Left renal cortex interstitium (tissue), 4 donors: ENCODE data around the gene SNAI3. TPM values are rescaled to one million over a fixed set of nuclear protein-coding genes. Genes with fewer than 3 reads are reported as not detected.

Experiments used
- DNase-seq, 4 donors: peaks; one replicate each; pipeline ENCODE4 v3.0.0-alpha.2; 2013; ENCODE audit warnings: low read depth in 4 of 4, low spot score in 2 of 4, missing footprints in 1 of 4
- polyA plus RNA-seq, 4 donors: library from polyadenylated mRNA; unstranded; fragments of 120-200 nt; gene quantifications; one replicate each; pipeline ENCODE4 v1.2.1, GENCODE V29; 2013; ENCODE audit not compliant: insufficient read length in 4 of 4

Gene SNAI3
- polyA plus RNA-seq, 4 donors, result 0.32 to 1.3 (median 0.96) TPM

DNA sequence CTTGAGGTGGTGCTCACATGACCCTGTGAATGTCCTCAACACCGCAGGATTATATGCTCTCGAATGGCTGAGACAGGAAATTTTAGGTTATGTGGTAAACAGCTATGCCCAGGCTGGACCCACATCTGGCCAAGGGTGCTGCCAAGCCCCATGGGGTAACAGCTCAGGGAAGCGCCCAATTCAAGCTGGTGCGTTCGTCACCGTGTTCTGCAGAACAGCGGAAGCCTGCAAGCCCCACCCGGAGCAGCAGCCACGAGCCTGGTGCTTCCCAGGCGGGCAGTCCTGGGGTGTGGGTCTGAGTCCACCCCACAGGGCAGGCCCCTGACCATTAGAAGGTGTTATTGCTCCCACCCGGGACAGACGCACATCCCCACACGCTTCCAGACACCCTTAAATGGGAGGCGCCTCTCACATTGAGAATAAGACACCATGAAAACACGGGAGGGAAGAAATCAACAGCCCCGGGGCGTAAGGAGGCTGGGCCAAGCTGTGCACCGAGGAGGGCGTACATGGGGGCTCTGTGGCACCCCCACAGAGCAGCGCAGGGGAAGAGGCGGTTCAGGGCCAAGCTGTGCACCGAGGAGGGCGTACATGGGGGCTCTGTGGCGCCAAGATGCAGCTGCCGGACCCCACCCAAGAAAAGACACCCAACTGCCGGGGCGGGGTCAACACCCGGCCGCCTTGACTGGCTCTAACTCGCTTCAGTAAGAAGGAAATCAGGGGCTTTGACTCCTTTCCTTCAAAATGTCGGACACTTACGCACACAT lies 32.5 kb downstream of the SNAI3 start:
- DNase-seq, result no peak

DNA sequence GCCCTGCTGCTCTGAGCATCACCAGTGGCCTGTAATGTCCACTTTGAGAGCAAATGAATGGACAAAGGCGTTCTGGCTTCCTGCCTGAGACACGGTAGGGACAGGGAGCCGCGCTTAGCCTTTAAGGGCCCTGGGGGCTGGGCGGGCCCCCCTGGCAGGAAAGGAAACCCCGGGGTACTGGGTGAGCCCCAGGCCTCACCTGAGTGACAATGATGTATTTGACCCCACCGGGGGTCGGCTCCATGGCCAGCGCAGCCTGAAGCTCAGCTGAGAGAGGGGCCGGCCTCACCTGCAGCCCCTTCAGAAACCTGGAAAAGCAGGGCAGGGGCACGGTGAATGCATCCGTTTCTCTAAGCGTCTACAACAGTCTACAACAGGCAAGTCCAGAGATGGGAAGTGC lies 33.2 kb downstream of the SNAI3 start:
- DNase-seq, result no peak

DNA sequence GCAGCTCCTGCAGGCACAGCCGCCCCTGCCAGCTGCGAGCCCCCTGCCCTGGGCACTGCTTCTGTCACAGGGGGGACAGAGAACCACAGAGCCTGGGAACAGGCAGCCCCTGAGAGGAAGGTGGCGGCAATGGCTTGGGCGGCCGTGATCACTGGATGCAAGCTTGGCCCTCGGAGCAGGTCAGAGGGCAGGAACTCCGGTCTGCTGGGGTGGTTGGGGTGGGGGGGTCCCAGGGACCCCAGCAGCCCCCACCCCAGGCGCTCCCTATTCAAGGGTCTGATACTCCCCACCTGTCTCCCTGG lies 33.6 kb downstream of the SNAI3 start:
- no peak for DNase-seq

DNA sequence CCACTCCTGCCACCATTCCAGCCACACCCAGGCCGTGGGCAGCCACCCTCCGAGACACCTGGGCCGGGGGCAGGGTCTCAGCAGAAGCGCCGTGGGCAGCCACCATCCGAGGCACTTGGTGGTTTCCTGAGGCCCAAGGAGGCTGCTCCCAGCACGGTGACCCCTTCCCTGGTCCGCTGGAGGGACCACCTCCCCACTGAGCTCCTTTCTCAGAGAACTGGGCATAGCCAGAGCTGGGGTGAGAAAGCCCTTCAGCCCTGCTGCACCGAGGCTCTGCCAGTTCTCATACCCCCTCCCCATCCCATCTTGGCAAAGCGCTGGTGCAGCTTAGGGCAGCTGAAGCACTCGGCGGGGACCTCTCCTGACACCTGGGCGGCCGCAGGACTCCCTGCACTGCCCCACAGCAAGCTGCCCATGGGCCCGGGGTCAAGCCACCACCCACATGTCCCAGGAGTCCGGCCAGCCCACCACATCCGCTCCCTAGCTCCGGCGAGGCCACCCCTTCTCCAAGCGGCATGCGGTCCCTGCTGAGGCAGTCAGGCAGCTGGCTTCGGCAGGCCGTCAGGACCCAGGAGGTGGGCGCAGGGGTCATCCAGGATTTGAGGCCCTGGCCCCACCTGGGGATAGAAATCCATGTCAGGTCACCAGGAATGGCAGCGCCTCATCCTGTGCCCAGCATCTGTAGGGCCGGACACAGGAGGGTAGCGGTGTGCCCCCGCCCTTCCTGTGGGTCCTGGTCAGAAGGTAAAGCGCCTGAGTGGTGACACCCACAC lies 34.1 kb downstream of the SNAI3 start:
- DNase-seq, result no peak

DNA sequence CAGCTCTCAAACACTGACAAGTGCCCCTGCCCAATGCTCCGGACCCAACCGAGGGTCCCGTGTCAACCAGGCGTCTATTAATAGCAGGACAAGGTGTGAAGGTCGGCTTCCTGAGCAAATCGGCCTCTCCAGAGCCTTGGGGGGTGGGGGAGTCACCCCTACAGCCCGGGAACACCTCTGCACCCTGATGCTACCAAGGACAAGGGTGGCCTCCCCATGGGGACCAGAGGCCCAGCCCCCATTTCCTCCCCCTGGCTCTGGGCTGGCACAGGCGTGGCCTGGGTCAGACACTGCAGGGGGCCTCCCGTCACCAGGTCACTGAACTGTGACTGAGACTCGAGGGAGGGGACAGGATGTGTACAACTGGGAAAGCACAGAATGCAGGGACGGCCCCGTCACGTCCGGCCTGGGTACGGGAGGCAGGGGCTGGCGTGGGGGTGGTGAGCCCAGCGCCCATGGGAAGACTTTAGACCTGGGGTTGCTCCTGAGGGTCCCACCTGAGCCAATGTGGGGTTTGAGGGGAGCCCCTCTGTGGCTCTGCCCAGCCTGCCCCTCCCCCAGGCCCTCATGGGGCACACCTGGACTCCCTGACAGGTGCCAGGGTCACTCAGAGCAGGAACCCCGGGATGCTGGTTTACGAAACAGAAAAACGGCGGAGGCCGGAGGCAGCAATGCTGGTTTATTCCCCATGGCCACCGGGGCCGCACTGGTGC lies 34.9 kb downstream of the SNAI3 start:
- peak in 1 of 4 donors; percentile 72 for DNase-seq

DNA sequence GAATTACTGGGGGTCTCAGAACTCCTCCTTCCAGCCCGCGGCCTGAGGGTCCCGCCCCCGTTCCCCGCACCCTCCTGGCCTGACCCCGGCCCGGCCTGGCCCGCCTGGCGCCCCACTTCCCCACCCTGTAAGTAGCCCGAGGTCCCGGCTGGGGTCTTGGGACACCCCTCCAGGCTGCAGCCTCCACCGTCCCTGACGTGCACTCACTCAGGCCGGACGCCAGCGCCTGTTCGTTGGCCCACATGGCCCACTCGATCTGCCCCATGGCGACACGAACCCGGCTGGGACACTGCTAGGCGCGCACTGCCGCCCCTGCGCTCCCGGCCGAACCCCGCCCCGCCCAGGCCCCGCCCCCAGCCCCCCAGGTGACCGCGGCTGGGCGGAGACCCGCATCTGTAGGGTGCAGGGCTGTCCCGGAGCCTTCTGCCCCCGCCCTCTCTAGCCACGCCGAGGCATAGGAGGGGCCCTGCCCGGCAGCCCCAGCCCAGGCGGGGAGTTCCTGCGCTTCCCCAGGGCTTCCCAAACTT lies 35.5 kb downstream of the SNAI3 start, which contains the start of gene CYBA:
Gene CYBA (minus strand): TSS at position 305 of the 527 bp plus-strand sequence. CDS start 40 bp downstream, at position 265.
- no peak for DNase-seq

DNA sequence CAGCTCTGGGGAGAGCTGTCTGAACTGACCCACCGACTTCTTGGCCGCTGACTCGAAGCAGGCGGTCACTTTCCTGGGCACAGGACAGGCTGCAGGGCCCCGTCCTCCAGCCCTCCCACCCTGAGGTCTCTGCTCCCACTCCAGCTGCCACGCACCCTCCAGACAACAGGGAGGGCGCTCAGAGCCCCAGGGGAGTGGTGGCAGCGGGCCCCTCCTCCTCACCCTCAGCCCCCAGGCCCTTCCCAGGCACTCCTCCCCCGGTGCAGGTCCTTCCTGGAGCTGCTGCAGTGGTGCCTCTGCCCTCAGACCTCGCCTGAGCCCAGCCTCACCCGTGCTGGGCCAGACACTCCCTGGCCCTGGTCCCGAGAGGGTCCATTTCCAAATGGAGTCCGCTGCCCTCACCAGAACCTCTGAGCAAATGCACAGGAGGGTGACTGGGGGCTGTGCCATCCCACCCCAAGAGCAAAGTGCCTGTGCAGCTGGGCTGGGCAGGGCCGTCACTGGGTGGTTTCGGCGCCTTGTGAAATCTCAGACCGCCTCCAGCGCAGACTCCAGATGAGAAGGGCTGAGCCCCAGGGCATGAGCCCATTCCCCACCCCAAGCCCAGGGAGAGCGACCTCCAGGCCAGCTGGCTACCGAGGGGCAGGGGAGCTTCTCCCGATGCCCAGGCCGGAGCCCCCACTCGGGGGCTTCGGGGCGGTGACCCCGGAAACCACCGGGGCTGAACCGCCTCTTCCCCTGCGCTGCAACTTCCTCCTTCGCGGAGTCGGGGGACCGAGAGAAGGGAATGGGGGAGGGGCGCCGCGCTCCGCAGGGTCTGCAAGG lies 36.2 kb downstream of the SNAI3 start:
- no peak for DNase-seq

DNA sequence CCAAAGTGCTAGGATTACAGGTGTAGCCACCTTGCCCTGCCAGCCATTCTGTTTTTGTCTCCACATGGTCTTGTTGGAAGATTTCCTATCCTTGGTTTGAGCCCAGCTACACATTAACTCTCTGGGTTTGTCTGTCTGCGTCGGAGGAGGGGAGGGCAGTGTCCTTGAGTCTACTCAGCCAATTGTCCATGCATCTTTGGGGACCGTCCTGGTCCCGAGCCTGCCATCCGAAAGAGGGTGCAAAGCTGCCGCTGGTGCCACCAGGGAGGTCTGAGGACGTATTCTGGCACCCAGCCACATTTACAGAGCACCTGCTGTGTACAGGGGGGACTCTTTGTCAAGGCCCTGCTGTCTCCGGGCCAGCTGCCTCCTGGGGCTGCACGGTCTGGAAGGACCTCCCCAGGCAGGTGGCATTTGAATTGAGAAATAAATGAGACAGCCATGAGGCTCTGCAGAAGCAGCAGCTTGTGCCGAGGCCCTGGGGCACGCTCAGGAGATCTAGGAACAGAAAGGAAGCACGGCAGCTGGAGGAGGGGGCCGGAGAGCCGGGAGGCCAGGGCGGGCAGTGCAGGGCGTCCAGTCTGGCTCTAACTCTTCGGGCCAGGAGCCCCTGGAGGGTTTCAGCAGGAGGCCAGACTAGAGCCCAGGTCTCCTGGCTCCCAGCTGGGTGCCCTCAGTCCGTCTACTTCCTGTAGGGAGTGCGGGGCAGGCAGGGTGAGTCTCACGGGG lies 36.9 kb downstream of the SNAI3 start:
- DNase-seq, result no peak

DNA sequence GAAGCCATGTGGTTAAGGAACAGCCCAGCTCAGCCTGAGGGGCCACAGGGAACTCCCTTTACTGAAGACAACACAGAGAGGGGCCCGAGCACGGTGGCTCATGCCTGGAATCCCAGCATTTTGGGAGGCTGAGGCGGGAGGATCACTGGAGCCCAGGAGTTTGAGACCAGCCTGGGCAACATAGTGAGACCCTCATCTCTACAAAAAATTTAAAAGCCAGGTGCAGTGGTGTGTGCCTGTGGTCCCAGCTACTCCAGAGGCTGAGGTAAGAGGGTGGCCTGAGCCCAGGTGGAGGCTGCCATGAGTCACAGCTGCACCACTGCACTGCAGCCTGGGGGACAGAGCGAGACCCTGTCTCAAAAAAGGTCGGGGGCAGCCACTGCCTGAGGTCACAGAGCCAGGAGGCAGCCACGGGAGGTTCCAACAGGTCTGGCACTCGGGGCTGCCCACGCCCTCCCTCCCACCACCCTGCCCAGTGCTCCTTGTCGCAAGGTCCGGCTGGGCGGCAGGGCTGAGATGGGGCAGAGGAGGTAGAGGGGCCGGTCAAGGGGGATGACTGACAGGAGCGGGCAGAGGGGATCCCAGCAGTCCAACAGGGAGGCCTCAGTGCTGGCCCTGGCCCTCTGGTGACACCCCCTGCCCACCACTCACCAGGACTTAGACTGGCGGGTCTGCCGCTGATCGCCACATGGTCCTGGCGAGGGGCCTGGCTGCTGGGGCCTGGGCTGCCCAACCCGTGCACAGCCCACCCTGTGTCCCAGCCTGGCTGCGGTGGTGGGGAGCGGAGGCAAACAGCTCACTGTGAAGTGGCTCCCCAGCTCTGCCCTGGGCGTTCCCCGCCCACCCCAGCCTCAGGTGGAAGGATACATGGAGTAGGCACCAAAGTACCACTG lies 38.9 kb downstream of the SNAI3 start:
- no peak for DNase-seq

DNA sequence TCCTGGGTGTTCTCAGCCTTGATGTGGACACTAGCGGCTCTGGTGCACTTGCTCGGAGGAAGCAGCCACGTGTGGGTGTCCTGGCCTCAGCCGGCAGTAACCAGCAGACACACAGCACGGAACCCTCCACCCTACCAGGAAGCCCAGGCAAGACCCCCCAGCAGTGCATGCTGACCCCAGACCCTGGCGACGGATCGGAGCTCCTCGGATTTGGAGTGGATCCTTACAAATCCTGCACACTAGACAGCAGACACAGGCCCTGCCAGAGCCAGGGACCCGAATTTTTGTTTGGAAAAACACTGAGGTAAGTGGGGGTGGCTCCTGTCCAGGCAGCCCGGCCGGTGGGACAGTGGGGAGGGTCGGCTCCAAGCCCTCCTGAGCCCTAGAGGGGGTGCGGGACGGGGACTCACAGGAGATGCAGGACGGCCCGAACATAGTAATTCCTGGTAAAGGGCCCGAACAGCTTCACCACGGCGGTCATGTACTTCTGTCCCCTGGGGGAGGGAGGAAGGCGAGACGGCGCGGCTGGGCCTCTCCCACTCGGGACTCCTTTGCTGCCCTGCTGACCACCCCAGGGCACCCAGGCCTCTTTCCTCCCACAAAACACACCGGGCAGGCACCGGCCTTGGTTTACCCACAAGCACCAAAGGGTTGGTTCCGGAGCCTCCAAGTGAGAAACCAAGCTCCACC lies 39.8 kb downstream of the SNAI3 start:
- no peak for DNase-seq

DNA sequence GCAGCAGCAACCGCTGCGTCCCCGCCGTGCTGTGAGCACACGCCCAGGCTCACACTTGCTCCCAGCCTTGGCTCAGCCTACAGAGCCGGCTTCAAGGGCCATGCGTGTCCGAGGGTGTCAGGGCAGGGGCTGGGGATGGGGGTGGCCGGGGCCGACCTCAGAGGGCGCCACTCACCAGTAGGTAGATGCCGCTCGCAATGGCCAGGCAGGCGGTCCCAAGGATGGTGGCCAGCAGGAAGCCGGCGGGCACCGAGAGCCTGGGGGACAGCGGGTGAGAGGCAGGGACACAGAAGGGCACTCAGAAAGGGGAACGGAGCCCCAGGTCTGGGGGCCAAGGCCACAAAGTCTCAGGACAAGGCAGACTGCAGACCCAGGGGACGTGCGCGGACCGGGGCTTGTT lies 40.4 kb downstream of the SNAI3 start:
- DNase-seq, result no peak

DNA sequence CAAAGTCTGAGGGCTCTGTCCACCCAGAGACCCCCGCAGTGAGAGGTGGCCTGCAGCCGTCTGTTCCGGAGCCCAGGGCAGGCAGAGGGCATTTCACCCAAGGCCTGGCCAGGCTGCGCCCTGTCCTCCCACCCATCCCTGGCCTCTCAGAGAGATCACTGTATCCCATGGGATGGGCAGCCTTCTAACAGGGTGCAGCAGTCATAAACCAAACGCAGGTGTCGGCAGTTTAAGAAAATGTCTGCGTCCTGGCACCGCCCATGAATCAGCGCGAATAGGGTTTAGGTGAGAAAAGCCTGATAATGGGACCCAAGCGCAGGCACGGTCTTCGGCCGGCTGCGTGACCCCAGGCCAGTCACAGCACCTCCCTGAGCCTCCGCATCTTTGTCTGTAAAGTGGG lies 40.9 kb downstream of the SNAI3 start:
- no peak for DNase-seq

DNA sequence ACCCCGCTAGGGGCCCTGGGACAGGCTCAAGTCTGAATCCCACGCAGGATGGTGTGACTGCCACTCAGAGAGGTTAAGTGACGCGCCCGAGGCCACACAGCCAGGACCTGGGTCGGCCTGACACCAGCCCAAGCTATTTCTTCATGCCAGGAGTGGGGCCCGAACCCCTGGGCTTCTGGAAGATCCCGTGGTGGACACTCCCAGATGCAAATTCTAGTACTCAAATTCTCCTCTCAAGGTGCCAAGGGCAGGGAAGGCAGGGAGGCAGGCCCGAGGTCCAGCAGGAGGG lies 42.7 kb downstream of the SNAI3 start:
- DNase-seq, result no peak

DNA sequence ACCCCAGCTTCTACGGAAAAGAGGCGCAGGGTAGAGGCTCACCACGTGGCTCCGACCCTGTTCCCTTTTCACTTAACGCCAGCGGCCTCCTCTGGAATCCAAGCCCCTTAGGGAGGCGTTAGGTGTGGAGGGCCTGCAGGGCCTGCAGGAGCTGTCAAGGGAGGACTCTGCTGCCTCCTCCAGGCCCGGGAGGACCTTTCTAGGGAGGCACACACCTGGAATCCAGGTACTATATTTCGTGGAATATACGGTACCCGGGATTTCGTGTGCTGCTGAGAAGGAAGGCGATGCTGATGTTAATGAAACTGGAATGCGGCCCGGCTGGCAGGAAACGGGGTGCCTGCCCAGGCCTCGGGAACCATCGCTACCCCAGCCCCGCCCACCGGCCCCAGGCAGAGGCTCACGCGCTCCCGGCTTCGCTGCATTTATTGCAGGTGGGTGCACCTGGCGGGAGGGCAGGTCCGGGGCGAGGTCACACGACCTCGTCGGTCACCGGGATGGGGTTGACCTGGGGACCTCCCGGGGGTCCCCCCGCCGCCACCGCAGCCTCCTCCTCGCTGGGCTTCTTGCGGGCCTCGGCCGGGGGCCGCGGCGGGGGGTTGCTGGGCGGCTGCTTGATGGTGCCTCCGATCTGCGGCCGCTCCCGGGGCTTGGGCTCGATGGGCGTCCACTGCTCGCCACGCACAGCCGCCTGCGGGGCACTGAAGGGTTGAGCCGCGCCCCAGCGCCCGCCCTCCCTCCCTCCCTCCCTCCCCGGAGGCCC lies 43.2 kb downstream of the SNAI3 start:
- DNase-seq, result no peak

DNA sequence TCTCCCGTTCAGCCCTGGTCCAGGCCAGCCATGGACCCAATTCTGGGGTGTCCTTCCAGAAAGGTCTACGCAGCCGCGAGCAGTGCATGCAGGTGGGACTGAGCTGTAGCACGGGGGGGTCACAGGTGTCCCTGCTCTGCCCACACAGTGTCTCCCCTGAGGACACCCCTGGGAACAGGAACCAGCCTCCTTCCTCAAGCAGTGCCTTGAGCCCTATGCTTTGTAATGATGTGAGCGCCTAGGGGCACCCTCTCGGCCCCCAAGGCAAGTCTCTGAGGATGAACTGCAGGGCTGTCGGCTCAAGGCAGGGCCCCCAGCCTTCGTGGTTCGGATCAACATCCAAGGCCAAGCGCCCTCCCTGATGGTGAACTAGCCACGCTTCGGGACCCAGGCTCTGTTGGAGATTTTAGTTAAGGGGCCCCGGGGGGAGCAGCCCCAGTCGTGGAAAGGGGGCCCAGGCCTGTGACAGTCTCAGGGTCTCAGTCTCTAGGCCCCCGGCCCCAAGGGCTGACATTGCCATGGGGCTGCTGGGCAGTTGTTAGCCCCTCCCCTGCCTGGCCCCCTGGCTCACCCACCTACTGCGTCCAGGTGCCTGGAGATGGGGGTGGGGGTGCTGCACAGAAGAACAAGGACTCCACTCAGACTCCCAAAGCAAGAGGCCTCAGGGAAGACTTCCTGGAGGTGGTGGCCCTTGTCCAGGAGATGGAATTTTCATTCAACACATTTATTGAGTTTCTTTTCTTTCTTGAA lies 45.6 kb downstream of the SNAI3 start:
- no peak for DNase-seq

DNA sequence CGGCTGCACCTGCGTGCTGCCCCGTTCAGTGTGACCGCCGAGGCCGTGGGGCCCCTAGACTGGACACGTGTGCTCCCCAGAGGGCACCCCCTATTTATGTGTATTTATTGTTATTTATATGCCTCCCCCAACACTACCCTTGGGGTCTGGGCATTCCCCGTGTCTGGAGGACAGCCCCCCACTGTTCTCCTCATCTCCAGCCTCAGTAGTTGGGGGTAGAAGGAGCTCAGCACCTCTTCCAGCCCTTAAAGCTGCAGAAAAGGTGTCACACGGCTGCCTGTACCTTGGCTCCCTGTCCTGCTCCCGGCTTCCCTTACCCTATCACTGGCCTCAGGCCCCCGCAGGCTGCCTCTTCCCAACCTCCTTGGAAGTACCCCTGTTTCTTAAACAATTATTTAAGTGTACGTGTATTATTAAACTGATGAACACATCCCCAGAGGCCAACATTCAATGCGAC lies 46.2 kb downstream of the SNAI3 start:
- no peak for DNase-seq
